KMS-11 (cell line): ENCODE results near the gene RPL26.

Experiments
- H2AFZ ChIP-seq: fragments of 200-600 bp; sonication (generic); 2 replicates; pipeline ENCODE4 v1.6.1; 2016; ENCODE audit warnings: antibody characterized with exemption, mixed run types, low read depth
- H3K27ac ChIP-seq: fragments of 200-600 bp; sonication (generic); 2 replicates; pipeline ENCODE4 v1.6.1; 2016; ENCODE audit warnings: mild to moderate bottlenecking, mixed run types
- H3K27me3 ChIP-seq: fragments of 200-600 bp; sonication (generic); 2 replicates; pipeline ENCODE4 v1.6.1; 2017; ENCODE audit warnings: mild to moderate bottlenecking, low read depth, mixed run types, moderate library complexity; ENCODE audit not compliant: insufficient read depth
- H3K36me3 ChIP-seq: fragments of 200-600 bp; sonication (generic); 2 replicates; pipeline ENCODE4 v1.6.1; 2017; ENCODE audit warnings: mild to moderate bottlenecking, mixed run types; ENCODE audit not compliant: insufficient read depth
- H3K4me1 ChIP-seq: fragments of 200-600 bp; sonication (generic); 2 replicates; pipeline ENCODE4 v1.6.1; 2016; ENCODE audit warnings: mild to moderate bottlenecking, low read depth, mixed run types; ENCODE audit not compliant: poor library complexity, severe bottlenecking
- H3K4me2 ChIP-seq: fragments of 200-600 bp; sonication (generic); 2 replicates; pipeline ENCODE4 v1.7.0; 2016; ENCODE audit warnings: mild to moderate bottlenecking, mixed run types
- H3K4me3 ChIP-seq: fragments of 200-600 bp; sonication (generic); IDR thresholded peaks from 2 replicates; pipeline ENCODE4 v1.6.1; 2017; ENCODE audit warnings: low read depth, low read length, mixed read lengths; ENCODE audit not compliant: insufficient read depth
- H3K79me2 ChIP-seq: fragments of 200-600 bp; sonication (generic); 2 replicates; pipeline ENCODE4 v1.6.1; 2016; ENCODE audit warnings: low read depth, mixed run types; ENCODE audit not compliant: insufficient read depth
- H3K9ac ChIP-seq: fragments of 200-600 bp; sonication (generic); 2 replicates; pipeline ENCODE4 v1.6.1; 2016; ENCODE audit warnings: mild to moderate bottlenecking, mixed run types
- H4K20me1 ChIP-seq: fragments of 200-600 bp; sonication (generic); 2 replicates; pipeline ENCODE4 v1.6.1; 2016; ENCODE audit warnings: mild to moderate bottlenecking, mixed run types; ENCODE audit not compliant: insufficient read depth
- TF ChIP-seq, protein P1 (sequence below): fragments of 200-600 bp; sonication (generic); conservative IDR thresholded peaks from 2 replicates; pipeline ENCODE4 v1.6.1; 2017; ENCODE audit warnings: low read depth, mild to moderate bottlenecking, antibody characterized with exemption, low read length, moderate library complexity, mixed read lengths

The RPL26 gene

DNA sequence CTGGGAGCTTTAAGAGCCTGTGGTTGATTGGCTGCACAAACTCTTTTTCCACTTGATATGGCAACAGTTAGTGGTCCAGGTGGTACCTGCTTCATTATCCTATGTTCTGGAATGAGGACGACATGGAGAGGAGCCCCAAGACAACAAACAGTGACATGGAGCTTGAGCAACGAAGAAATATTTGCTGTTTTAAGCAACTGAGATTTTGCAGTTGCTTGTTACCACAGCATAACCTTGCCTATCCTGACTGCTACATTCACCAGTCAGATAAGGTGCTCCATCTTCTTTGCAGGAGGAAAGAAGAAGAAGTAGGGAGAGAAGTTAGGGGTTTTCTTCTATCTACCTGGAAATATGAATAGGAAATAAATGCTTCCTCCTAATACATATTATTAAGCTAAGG, 50.9 kb downstream of the RPL26 start:
- Histone ChIP-seq H3K4me1 (no peaks in the 10 kb centered on the region), H3K79me2 (no peaks in the 10 kb centered on the region), H3K27me3 (no peaks in the 10 kb centered on the region), H3K9ac (no peak overlapping the region), H3K4me2 (no peak overlapping the region), H4K20me1 (no peaks in the 10 kb centered on the region), H3K4me3 (no peak overlapping the region), H2AFZ (no peak overlapping the region), H3K36me3 (no peaks in the 10 kb centered on the region), H3K27ac (no peak overlapping the region)
- TF ChIP-seq, protein P1, sequence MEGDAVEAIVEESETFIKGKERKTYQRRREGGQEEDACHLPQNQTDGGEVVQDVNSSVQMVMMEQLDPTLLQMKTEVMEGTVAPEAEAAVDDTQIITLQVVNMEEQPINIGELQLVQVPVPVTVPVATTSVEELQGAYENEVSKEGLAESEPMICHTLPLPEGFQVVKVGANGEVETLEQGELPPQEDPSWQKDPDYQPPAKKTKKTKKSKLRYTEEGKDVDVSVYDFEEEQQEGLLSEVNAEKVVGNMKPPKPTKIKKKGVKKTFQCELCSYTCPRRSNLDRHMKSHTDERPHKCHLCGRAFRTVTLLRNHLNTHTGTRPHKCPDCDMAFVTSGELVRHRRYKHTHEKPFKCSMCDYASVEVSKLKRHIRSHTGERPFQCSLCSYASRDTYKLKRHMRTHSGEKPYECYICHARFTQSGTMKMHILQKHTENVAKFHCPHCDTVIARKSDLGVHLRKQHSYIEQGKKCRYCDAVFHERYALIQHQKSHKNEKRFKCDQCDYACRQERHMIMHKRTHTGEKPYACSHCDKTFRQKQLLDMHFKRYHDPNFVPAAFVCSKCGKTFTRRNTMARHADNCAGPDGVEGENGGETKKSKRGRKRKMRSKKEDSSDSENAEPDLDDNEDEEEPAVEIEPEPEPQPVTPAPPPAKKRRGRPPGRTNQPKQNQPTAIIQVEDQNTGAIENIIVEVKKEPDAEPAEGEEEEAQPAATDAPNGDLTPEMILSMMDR, result no peak
